HepG2 (cell line): ENCODE data around the gene IL17RB. TPM values are rescaled to one million over a fixed set of nuclear protein-coding genes. Genes with fewer than 3 reads are reported as not detected.

Experiments
- CEBPG ChIP-seq: IDR thresholded peaks from 2 replicates; pipeline ENCODE4 v1.6.1; 2016
- MYC ChIP-seq: sonication (generic); formaldehyde crosslinking; IDR thresholded peaks from 2 replicates; pipeline ENCODE4 v1.9.0; 2021; ENCODE audit warnings: missing genetic modification reagents, borderline replicate concordance
- NR2F1 ChIP-seq, 2 experiments: fragments of 450-650 bp in 1 of 2; formaldehyde crosslinking in 1 of 2; IDR thresholded peaks; 2 replicates each; pipeline versions ENCODE4 v1.5.0 to v1.6.1; 2016 to 2020; ENCODE audit warnings: mild to moderate bottlenecking in 1 of 2, missing compliant biosample characterization in 1 of 2, missing genetic modification reagents in 1 of 2, moderate library complexity in 1 of 2
- PHF8 ChIP-seq: sonication (generic); formaldehyde crosslinking; IDR thresholded peaks from 2 replicates; pipeline ENCODE4 v1.5.0; 2020; ENCODE audit warnings: missing genetic modification reagents
- PLSCR1 ChIP-seq: sonication (generic); formaldehyde crosslinking; IDR thresholded peaks from 2 replicates; pipeline ENCODE4 v1.5.0; 2020; ENCODE audit warnings: missing genetic modification reagents, mild to moderate bottlenecking, borderline replicate concordance
- POLR2G ChIP-seq: fragments of 200-400 bp; formaldehyde crosslinking; IDR thresholded peaks from 2 replicates; pipeline ENCODE4 v1.6.1; 2018; ENCODE audit warnings: mild to moderate bottlenecking, low read depth, low read length, moderate library complexity
- RARG ChIP-seq: sonication (generic); formaldehyde crosslinking; IDR thresholded peaks from 2 replicates; pipeline ENCODE4 v1.4.0; 2020; ENCODE audit warnings: low read depth, mild to moderate bottlenecking, missing genetic modification reagents
- TBP ChIP-seq: sonication (generic); formaldehyde crosslinking; IDR thresholded peaks from 2 replicates; pipeline ENCODE4 v1.5.0; 2020; ENCODE audit warnings: missing genetic modification reagents
- TEAD2 ChIP-seq: sonication (generic); formaldehyde crosslinking; IDR thresholded peaks from 2 replicates; pipeline ENCODE4 v1.9.0; 2021; ENCODE audit warnings: missing genetic modification reagents
- XBP1 ChIP-seq: sonication (generic); formaldehyde crosslinking; IDR thresholded peaks from 2 replicates; pipeline ENCODE4 v1.5.0; 2020; ENCODE audit warnings: missing genetic modification reagents
- YY1 ChIP-seq: IDR thresholded peaks from 2 replicates; pipeline ENCODE4 v1.6.1; 2011; ENCODE audit warnings: low read length, low read depth, moderate library complexity, mild to moderate bottlenecking; ENCODE audit not compliant: insufficient read depth, insufficient replicate concordance
- ZBTB10 ChIP-seq: sonication (generic); formaldehyde crosslinking; IDR thresholded peaks from 2 replicates; pipeline ENCODE4 v1.4.0; 2020; ENCODE audit warnings: missing genetic modification reagents, borderline replicate concordance
- ZFY ChIP-seq: sonication (generic); formaldehyde crosslinking; IDR thresholded peaks from 2 replicates; pipeline ENCODE4 v1.4.0; 2020; ENCODE audit warnings: missing genetic modification reagents
- ZNF644 ChIP-seq: IDR thresholded peaks from 2 replicates; pipeline ENCODE4 v1.6.1; 2016; ENCODE audit warnings: low read depth
- polyA plus RNA-seq, 8 experiments: library from polyadenylated mRNA; depleted of rRNA in 3 of 8; stranded (reverse) in 7 of 8; unstranded in 1 of 8; fragments of >200 nt; fragmentation: Illumina TruSeq in 4 of 8; extraction: Trizol in 4 of 8; gene quantifications; 2 replicates each; pipeline versions ENCODE4 v1.2.1 to v1.2.3, GENCODE V29; 2011 to 2016; ENCODE audit warnings: low read depth in 4 of 8, missing spikeins in 1 of 8, mixed read lengths in 1 of 8; ENCODE audit not compliant: insufficient read depth in 1 of 8
- total RNA-seq, 5 experiments: library from RNA; depleted of rRNA; stranded (reverse); fragments of >200 nt; fragmentation: Illumina TruSeq; extraction: Trizol; gene quantifications; 2 replicates each; pipeline ENCODE4 v1.2.3, GENCODE V29; 2016; ENCODE audit warnings: low read depth in 1 of 5
- TF ChIP-seq, protein P1 (sequence below): sonication (generic); formaldehyde crosslinking; IDR thresholded peaks from 2 replicates; pipeline ENCODE4 v1.5.0; 2020; ENCODE audit warnings: missing genetic modification reagents, mild to moderate bottlenecking, borderline replicate concordance
- TF ChIP-seq, protein P2 (sequence below): sonication (generic); formaldehyde crosslinking; IDR thresholded peaks from 2 replicates; pipeline ENCODE4 v1.5.1; 2020; ENCODE audit warnings: missing genetic modification reagents, mild to moderate bottlenecking, borderline replicate concordance
- TF ChIP-seq, protein P3 (sequence below): sonication (generic); formaldehyde crosslinking; IDR thresholded peaks from 2 replicates; pipeline ENCODE4 v1.8.0; 2023; ENCODE audit warnings: mild to moderate bottlenecking, missing genetic modification reagents
- TF ChIP-seq, protein P4 (sequence below): sonication (generic); formaldehyde crosslinking; IDR thresholded peaks from 2 replicates; pipeline ENCODE4 v1.8.0; 2022; ENCODE audit warnings: mild to moderate bottlenecking, missing genetic modification reagents, borderline replicate concordance

Gene IL17RB
- total and polyA plus RNA-seq, 2 of the 13 experiments (the other 11 are each of a cell fraction or from before 2014, with no cell fraction given) = 130 to 190 TPM

GRCh38 chr3:53842436-53843194 lies 3.8 kb upstream of the IL17RB start (continued):
- TF ChIP-seq, protein P1, sequence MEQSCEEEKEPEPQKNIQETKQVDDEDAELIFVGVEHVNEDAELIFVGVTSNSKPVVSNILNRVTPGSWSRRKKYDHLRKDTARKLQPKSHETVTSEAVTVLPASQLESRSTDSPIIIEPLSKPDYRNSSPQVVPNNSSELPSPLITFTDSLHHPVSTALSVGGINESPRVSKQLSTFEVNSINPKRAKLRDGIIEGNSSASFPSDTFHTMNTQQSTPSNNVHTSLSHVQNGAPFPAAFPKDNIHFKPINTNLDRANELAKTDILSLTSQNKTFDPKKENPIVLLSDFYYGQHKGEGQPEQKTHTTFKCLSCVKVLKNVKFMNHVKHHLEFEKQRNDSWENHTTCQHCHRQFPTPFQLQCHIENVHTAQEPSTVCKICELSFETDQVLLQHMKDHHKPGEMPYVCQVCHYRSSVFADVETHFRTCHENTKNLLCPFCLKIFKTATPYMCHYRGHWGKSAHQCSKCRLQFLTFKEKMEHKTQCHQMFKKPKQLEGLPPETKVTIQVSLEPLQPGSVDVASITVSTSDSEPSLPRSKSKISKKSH (CRISPR knock-in tag) = no peak
- TF ChIP-seq, protein P2, sequence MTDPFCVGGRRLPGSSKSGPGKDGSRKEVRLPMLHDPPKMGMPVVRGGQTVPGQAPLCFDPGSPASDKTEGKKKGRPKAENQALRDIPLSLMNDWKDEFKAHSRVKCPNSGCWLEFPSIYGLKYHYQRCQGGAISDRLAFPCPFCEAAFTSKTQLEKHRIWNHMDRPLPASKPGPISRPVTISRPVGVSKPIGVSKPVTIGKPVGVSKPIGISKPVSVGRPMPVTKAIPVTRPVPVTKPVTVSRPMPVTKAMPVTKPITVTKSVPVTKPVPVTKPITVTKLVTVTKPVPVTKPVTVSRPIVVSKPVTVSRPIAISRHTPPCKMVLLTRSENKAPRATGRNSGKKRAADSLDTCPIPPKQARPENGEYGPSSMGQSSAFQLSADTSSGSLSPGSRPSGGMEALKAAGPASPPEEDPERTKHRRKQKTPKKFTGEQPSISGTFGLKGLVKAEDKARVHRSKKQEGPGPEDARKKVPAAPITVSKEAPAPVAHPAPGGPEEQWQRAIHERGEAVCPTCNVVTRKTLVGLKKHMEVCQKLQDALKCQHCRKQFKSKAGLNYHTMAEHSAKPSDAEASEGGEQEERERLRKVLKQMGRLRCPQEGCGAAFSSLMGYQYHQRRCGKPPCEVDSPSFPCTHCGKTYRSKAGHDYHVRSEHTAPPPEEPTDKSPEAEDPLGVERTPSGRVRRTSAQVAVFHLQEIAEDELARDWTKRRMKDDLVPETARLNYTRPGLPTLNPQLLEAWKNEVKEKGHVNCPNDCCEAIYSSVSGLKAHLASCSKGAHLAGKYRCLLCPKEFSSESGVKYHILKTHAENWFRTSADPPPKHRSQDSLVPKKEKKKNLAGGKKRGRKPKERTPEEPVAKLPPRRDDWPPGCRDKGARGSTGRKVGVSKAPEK = no peak
- no peak for TF ChIP-seq ZBTB10 (CRISPR knock-in tag)
- TF ChIP-seq PLSCR1 (CRISPR knock-in tag) = no peak
- TF ChIP-seq ZFY (CRISPR knock-in tag) = peak; percentile 76
- peak; percentile 57; the same call in 1 of the 2 replicates for TF ChIP-seq MYC (CRISPR knock-in tag)
- TF ChIP-seq TBP (CRISPR knock-in tag) = no peak
- TF ChIP-seq XBP1 (CRISPR knock-in tag) = 0 out of 2 replicates have a peak, but pooled peaks have one; percentile 37
- no peak for TF ChIP-seq RARG
- TF ChIP-seq, protein P3, sequence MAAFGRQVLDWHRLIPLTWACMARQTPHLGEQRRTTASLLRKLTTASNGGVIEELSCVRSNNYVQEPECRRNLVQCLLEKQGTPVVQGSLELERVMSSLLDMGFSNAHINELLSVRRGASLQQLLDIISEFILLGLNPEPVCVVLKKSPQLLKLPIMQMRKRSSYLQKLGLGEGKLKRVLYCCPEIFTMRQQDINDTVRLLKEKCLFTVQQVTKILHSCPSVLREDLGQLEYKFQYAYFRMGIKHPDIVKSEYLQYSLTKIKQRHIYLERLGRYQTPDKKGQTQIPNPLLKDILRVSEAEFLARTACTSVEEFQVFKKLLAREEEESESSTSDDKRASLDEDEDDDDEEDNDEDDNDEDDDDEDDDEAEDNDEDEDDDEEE (CRISPR knock-in tag) = no peak
- TF ChIP-seq TEAD2 (CRISPR knock-in tag) = no peak
- peak; percentile 59 for TF ChIP-seq CEBPG (CRISPR knock-in tag)
- TF ChIP-seq POLR2G = peak; percentile 65; the same call in 1 of the 2 replicates
- peak; percentile 30; the same call in 1 of the 2 replicates for TF ChIP-seq PHF8
- TF ChIP-seq ZNF644 (CRISPR knock-in tag) = no peak
- TF ChIP-seq NR2F1 (CRISPR knock-in tag; IDR thresholded peaks at IDR 0.05) = peak in 1 of 2 experiments; percentile 49; a peak in 1 of 4 replicates
- peak; percentile 52 for TF ChIP-seq YY1
- TF ChIP-seq, protein P4, sequence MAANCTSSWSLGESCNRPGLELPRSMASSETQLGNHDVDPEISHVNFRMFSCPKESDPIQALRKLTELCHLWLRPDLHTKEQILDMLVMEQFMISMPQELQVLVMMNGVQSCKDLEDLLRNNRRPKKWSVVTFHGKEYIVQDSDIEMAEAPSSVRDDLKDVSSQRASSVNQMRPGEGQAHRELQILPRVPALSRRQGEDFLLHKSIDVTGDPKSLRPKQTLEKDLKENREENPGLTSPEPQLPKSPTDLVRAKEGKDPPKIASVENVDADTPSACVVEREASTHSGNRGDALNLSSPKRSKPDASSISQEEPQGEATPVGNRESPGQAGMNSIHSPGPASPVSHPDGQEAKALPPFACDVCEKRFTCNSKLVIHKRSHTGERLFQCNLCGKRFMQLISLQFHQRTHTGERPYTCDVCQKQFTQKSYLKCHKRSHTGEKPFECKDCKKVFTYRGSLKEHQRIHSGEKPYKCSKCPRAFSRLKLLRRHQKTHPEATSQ (CRISPR knock-in tag) = peak; percentile 43; the same call in 1 of the 2 replicates
